ENCODE results near the gene ATG4D.

DNA sequence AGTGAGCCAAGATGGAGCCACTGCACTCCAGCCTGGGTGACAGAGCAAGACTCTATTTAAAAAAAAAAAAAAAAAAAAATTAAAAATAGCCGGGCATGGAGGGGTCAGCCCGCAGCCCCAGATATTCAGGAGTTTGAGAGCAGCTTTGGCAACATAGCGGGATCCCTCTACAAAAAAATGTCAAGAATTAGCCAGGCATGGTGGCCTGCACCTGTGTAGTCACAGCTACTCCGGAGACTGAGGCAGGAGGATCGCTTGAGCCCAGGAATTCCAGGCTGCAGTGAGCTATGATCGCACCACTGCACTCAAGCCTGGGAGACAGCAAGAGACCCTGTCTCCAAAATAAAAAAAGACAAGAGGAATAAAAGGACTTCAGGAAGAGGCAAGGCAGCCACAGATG is 42.7 kb downstream of the ATG4D start:
- TF ChIP-seq, protein P1, sequence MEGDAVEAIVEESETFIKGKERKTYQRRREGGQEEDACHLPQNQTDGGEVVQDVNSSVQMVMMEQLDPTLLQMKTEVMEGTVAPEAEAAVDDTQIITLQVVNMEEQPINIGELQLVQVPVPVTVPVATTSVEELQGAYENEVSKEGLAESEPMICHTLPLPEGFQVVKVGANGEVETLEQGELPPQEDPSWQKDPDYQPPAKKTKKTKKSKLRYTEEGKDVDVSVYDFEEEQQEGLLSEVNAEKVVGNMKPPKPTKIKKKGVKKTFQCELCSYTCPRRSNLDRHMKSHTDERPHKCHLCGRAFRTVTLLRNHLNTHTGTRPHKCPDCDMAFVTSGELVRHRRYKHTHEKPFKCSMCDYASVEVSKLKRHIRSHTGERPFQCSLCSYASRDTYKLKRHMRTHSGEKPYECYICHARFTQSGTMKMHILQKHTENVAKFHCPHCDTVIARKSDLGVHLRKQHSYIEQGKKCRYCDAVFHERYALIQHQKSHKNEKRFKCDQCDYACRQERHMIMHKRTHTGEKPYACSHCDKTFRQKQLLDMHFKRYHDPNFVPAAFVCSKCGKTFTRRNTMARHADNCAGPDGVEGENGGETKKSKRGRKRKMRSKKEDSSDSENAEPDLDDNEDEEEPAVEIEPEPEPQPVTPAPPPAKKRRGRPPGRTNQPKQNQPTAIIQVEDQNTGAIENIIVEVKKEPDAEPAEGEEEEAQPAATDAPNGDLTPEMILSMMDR (IDR thresholded peaks at IDR 0.05) = no peak
- TF ChIP-seq POLR2A (IDR thresholded peaks at IDR 0.05) = no peak

All from testis (tissue), 2 donors.